Measurements from ENCODE around the gene STK33. TPM values are rescaled to one million over a fixed set of nuclear protein-coding genes. Genes with fewer than 3 reads are reported as not detected.

Gene STK33
- total RNA-seq, 2 donors from 2014 or later, result 16.4 to 23.0 TPM

DNA sequence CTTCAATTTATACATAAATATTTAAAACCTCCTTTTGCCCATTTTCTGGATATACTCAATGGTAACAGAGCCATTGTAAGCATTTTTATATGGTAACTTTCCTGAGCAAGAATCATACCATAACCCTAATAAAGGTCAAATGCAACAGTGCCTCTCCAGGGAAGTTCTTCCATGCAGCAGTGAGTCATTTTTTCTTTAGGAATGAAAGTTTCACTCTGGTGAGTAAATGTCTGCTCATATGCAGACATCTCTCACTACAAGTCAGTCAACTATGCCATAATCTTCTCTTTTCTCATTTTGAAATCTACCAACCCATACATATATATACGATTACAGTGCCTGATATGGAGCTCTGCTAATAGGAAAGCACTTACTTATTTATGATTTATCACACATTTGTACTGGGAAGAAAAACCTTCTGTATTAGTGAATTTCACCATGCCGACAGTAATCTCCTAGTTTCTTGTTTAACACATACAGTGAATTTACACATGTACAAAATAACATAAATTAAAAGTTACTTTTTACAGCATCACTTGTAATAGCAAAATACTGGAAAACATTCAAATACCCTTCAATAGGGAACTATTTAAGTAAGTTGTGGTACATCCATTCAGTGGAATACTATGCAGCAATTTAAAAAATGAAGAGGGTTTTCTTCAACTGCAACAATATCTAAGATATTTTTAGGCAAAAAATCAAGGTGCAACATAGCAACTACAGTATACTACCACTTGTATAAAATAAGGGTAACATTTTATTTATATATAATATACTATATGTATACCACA is 16.0 kb downstream of the STK33 start:
- H3K9me3 ChIP-seq, result peaks cover 0 to 12% of the 10 kb centered on the region in 2 donors
- H3K36me3 ChIP-seq, result no peaks in the 10 kb centered on the region
- no peak for DNase-seq (ENCODE audit: low spot score)
- no peak overlapping the region for H3K27ac ChIP-seq
- H3K4me3 ChIP-seq, result no peak overlapping the region
- TF ChIP-seq, protein P1, sequence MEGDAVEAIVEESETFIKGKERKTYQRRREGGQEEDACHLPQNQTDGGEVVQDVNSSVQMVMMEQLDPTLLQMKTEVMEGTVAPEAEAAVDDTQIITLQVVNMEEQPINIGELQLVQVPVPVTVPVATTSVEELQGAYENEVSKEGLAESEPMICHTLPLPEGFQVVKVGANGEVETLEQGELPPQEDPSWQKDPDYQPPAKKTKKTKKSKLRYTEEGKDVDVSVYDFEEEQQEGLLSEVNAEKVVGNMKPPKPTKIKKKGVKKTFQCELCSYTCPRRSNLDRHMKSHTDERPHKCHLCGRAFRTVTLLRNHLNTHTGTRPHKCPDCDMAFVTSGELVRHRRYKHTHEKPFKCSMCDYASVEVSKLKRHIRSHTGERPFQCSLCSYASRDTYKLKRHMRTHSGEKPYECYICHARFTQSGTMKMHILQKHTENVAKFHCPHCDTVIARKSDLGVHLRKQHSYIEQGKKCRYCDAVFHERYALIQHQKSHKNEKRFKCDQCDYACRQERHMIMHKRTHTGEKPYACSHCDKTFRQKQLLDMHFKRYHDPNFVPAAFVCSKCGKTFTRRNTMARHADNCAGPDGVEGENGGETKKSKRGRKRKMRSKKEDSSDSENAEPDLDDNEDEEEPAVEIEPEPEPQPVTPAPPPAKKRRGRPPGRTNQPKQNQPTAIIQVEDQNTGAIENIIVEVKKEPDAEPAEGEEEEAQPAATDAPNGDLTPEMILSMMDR (IDR thresholded peaks at IDR 0.05), result no peak
- H3K4me1 ChIP-seq, result no peaks in the 10 kb centered on the region
- no peaks in the 10 kb centered on the region for H3K27me3 ChIP-seq

DNA sequence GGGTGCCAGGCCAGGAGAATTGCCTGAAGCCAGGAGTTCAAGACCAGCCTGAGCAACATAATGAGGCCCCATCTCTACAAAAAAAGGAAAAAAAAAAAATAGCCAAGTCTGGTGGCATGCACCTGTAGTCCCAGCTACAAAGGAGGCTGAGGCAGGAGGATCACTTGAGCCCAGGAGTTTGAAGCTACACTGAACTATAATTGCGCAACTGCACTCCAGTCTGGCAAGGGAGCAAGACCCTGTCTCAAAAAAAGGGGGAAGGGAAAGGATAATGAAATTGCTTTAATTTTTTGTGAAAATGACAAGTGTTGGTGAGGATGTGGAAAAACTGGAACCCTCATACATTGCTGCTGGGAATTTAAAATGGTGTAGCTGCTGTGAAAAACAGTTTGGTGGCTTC is 19.2 kb downstream of the STK33 start:
- no peak overlapping the region for H3K4me3 ChIP-seq
- no peaks in the 10 kb centered on the region for H3K36me3 ChIP-seq
- peaks cover 0 to 12% of the 10 kb centered on the region in 2 donors for H3K9me3 ChIP-seq
- TF ChIP-seq, protein P1 (IDR thresholded peaks at IDR 0.05), result no peak
- no peak overlapping the region for H3K27ac ChIP-seq
- no peaks in the 10 kb centered on the region for H3K4me1 ChIP-seq
- no peaks in the 10 kb centered on the region for H3K27me3 ChIP-seq
- DNase-seq (ENCODE audit: low spot score), result no peak

DNA sequence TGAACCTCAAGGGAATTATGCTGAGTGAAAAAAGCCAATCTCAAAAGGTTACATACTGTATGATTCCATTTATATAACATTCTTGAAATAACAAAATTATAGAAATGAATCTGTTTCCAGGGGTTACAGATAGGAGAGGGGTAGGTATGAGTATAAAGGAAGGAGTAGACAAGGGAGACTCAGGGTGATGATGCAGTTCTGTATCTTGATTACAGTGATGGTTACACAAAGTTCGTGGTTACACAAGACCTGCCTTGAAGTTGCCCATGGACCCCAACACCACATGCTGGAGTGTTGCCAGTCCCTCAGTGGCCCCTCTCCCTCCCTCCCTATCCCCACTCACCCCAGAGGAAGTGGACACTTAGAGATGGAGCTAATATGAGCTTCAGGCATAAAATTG is 20.3 kb downstream of the STK33 start:
- Histone ChIP-seq H3K27me3 (no peaks in the 10 kb centered on the region), H3K9me3 (peaks cover 0 to 9% of the 10 kb centered on the region in 2 donors), H3K27ac (no peak overlapping the region), H3K36me3 (no peaks in the 10 kb centered on the region), H3K4me3 (no peak overlapping the region), H3K4me1 (no peaks in the 10 kb centered on the region)
- TF ChIP-seq, protein P1 (IDR thresholded peaks at IDR 0.05), result no peak
- DNase-seq (ENCODE audit: low spot score), result no peak

DNA sequence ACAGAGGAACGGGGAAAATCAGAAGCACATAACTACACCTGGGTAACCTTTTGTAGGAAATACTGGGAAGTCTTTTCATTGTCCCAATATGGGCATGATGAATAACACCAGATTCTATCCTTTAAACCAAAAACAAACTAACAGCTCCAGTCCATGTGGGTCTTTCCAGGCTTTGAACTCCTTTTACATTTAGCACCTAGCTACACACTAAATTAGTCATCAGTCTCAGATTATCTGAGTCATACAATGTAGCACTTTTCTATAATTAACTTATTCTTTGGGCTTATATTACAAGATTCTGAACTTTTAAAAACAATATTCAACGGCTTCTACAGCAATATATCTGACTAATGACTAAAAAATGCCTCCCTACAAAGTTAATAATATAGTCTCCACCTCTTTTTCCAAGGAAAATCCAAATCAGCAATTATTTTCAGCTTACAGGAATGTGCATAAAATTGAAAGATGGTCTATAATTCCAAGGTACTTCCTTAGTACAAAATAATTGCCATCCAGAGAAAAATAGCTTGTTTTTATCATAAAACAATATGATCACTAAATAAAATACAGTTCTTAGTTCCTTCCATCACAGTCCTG is 26.3 kb downstream of the STK33 start:
- TF ChIP-seq, protein P1 (IDR thresholded peaks at IDR 0.05), result no peak
- no peaks in the 10 kb centered on the region for H3K4me1 ChIP-seq
- H3K36me3 ChIP-seq, result no peaks in the 10 kb centered on the region
- H3K9me3 ChIP-seq, result no peaks in the 10 kb centered on the region
- no peak overlapping the region for H3K4me3 ChIP-seq
- H3K27me3 ChIP-seq, result no peaks in the 10 kb centered on the region
- no peak for DNase-seq (ENCODE audit: low spot score)
- H3K27ac ChIP-seq, result no peak overlapping the region

DNA sequence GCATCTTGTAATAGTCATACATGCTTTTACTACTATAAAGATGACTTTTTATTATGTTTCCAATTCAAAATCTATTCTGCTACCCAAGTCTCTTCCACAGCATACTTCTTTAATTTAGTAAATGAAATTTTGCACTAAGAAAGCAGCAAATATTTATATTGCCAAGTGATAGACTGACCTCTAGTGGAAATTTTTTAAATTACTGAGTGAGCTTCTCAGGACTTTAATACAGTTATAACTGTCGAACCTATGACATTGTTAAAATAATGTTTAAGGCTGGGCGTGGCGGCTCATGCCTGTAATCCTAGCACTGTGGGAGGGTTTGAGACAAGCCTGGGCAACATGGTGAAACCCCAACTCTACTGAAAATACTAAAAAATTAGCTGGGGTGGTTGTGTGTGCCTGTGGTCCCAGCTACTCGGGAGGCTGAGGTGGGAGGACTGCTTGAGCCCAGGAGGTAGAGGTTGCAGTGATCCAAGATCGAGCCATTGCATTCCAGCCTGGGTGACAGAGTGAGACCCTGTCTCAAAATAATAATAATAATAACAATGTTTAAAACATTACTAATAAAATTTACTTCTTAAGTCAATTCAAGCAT is 27.3 kb downstream of the STK33 start:
- Histone ChIP-seq H3K27me3 (no peaks in the 10 kb centered on the region), H3K4me1 (no peaks in the 10 kb centered on the region), H3K4me3 (no peak overlapping the region), H3K36me3 (no peaks in the 10 kb centered on the region), H3K27ac (no peak overlapping the region), H3K9me3 (no peaks in the 10 kb centered on the region)
- TF ChIP-seq, protein P1 (IDR thresholded peaks at IDR 0.05), result peak; percentile 42 to 77
- DNase-seq (ENCODE audit: low spot score), result no peak

Measured in right atrium auricular region (tissue), 2 donors.